Astrocyte (in vitro differentiated cells and primary cell): ENCODE results near the gene DRC1.

Experiments
- CTCF ChIP-seq: IDR thresholded peaks from 2 replicates; pipeline ENCODE4 v1.5.1; 2011; ENCODE audit warnings: low read depth, mild to moderate bottlenecking, inconsistent platforms, low read length, moderate library complexity; ENCODE audit not compliant: insufficient read depth
- EZH2 ChIP-seq: IDR thresholded peaks from 2 replicates; pipeline ENCODE4 v1.6.1; 2012; ENCODE audit warnings: mild to moderate bottlenecking, low read length, inconsistent platforms; ENCODE audit not compliant: insufficient read depth

GRCh38 chr2:26394694-26395093, 7.0 kb upstream of the DRC1 start:
- TF ChIP-seq CTCF (no peak), EZH2 (no peak)
